Neuronal stem cell (in vitro differentiated cells): Measurements from ENCODE around the gene RAB11FIP4.
A peak's percentile ranks its signal among the peaks of the same experiment; 100 is the strongest.

Experiments used
- DNase-seq: peaks from one replicate; pipeline ENCODE4 v3.0.0-alpha.2; 2013; ENCODE audit warnings: low spot score
- H2AFZ ChIP-seq: one replicate; pipeline ENCODE4 v1.6.1; 2013; ENCODE audit warnings: mild to moderate bottlenecking, low read length, inconsistent platforms
- H2AK5ac ChIP-seq: 2 replicates; pipeline ENCODE4 v1.6.1; 2013; ENCODE audit warnings: low read depth, mild to moderate bottlenecking, inconsistent platforms, low read length, moderate library complexity, mixed read lengths
- H2BK120ac ChIP-seq: 2 replicates; pipeline ENCODE4 v1.6.1; 2013; ENCODE audit warnings: low read depth, mild to moderate bottlenecking, inconsistent platforms, low read length, moderate library complexity, mixed read lengths
- H2BK12ac ChIP-seq: one replicate; pipeline ENCODE4 v1.6.1; 2013; ENCODE audit warnings: low read length, inconsistent platforms
- H2BK15ac ChIP-seq: 2 replicates; pipeline ENCODE4 v1.6.1; 2013; ENCODE audit warnings: mild to moderate bottlenecking, low read length, inconsistent platforms, mixed read lengths
- H2BK5ac ChIP-seq: one replicate; pipeline ENCODE4 v1.6.1; 2013; ENCODE audit warnings: inconsistent platforms, mild to moderate bottlenecking, low read length, moderate library complexity
- H3K14ac ChIP-seq: one replicate; pipeline ENCODE4 v1.6.1; 2013; ENCODE audit warnings: low read length, inconsistent platforms
- H3K18ac ChIP-seq: 2 replicates; pipeline ENCODE4 v1.6.1; 2013; ENCODE audit warnings: low read length, inconsistent platforms
- H3K23ac ChIP-seq: 2 replicates; pipeline ENCODE4 v1.6.1; 2013; ENCODE audit warnings: low read depth, mild to moderate bottlenecking, mixed read lengths, low read length, inconsistent platforms; ENCODE audit not compliant: poor library complexity
- H3K27ac ChIP-seq: replicated peaks from 3 replicates; pipeline ENCODE4 v1.5.1; 2013; ENCODE audit warnings: low read length, inconsistent platforms
- H3K27me3 ChIP-seq, 3 experiments: 2 replicates each; pipeline ENCODE4 v1.6.1; 2013; ENCODE audit warnings: low read length in 3 of 3, mild to moderate bottlenecking in 2 of 3, inconsistent platforms in 1 of 3, low read depth in 1 of 3, mixed read lengths in 1 of 3, moderate library complexity in 1 of 3; ENCODE audit not compliant: control insufficient read depth in 3 of 3, insufficient read depth in 3 of 3
- H3K36me3 ChIP-seq, 2 donors: replicated peaks in 1 of 2; 2 replicates each; pipeline ENCODE4 v1.6.1; 2013; ENCODE audit warnings: low read length in 2 of 2; ENCODE audit not compliant: control insufficient read depth in 2 of 2, insufficient read depth in 2 of 2
- H3K4ac ChIP-seq: 2 replicates; pipeline ENCODE4 v1.6.1; 2013; ENCODE audit warnings: inconsistent platforms, mild to moderate bottlenecking, low read length, moderate library complexity
- H3K4me1 ChIP-seq, 2 donors: 1 replicate in 1 of 2; 2 replicates in 1 of 2; pipeline ENCODE4 v1.6.1; 2013; ENCODE audit warnings: low read length in 2 of 2, low read depth in 1 of 2; ENCODE audit not compliant: control insufficient read depth in 2 of 2, insufficient read depth in 1 of 2
- H3K4me2 ChIP-seq: one replicate; pipeline ENCODE4 v1.6.1; 2013; ENCODE audit warnings: mild to moderate bottlenecking, low read length, inconsistent platforms; ENCODE audit not compliant: insufficient read depth, poor library complexity, severe bottlenecking
- H3K4me3 ChIP-seq, 2 donors: 2 replicates each; pipeline ENCODE4 v1.5.1; 2013; ENCODE audit warnings: low read length in 2 of 2, mild to moderate bottlenecking in 2 of 2, inconsistent platforms in 1 of 2, moderate library complexity in 1 of 2
- H3K79me1 ChIP-seq: one replicate; pipeline ENCODE4 v1.6.1; 2013; ENCODE audit warnings: low read depth, mild to moderate bottlenecking, inconsistent platforms, low read length, moderate library complexity
- H3K9ac ChIP-seq: one replicate; pipeline ENCODE4 v1.6.1; 2013; ENCODE audit warnings: mild to moderate bottlenecking, low read depth, low read length, inconsistent platforms; ENCODE audit not compliant: poor library complexity
- H3K9me3 ChIP-seq, 2 donors: replicated peaks in 1 of 2; 2 replicates each; pipeline versions ENCODE3 to v1.6.1; 2013; ENCODE audit warnings: low read length in 2 of 2, mild to moderate bottlenecking in 2 of 2, inconsistent platforms in 1 of 2, low read depth in 1 of 2, mixed read lengths in 1 of 2, moderate library complexity in 1 of 2; ENCODE audit not compliant: control insufficient read depth in 2 of 2, insufficient read depth in 1 of 2
- H4K8ac ChIP-seq: one replicate; pipeline ENCODE4 v1.6.1; 2013; ENCODE audit warnings: low read depth, mild to moderate bottlenecking, inconsistent platforms, low read length, moderate library complexity
- H4K91ac ChIP-seq: one replicate; pipeline ENCODE4 v1.6.1; 2013; ENCODE audit warnings: low read length, low read depth, mild to moderate bottlenecking, inconsistent platforms; ENCODE audit not compliant: poor library complexity
- WGBS, 2 donors: extraction: QIAGEN DNeasy Blood & Tissue Kit; methylation state at CpG; one replicate each; pipeline ENCODE4 v1.1.7; 2013; ENCODE audit warnings: missing lambda C conversion rate in 2 of 2, mixed read lengths in 1 of 2; ENCODE audit not compliant: insufficient read length in 2 of 2, insufficient replicate concordance in 1 of 2; ENCODE audit errors: extremely low coverage in 2 of 2; 5-methylcytosine and 5-hydroxymethylcytosine counted together

Gene RAB11FIP4

GRCh38 chr17:31510308-31511194, 119.1 kb downstream of the RAB11FIP4 start:
- H3K9ac ChIP-seq, result no peak overlapping the region
- no peak overlapping the region for H3K14ac ChIP-seq
- H2BK15ac ChIP-seq, result no peak overlapping the region
- no peak overlapping the region for H2BK120ac ChIP-seq
- H3K4me1 ChIP-seq, result peaks cover 0 to 1% of the 10 kb centered on the region in 2 donors
- H3K79me1 ChIP-seq, result peaks cover 5% of the 10 kb centered on the region
- no peak overlapping the region for H2BK5ac ChIP-seq
- H3K4me2 ChIP-seq, result no peak overlapping the region
- no peak overlapping the region for H3K4ac ChIP-seq
- H3K27me3 ChIP-seq, result peaks cover 0 to 3% (median 0%) of the 10 kb centered on the region in 3 experiments
- no peak overlapping the region for H4K8ac ChIP-seq
- no peak overlapping the region for H3K27ac ChIP-seq
- no peaks in the 10 kb centered on the region for H3K9me3 ChIP-seq
- H2AK5ac ChIP-seq, result no peak overlapping the region
- no peak overlapping the region for H2BK12ac ChIP-seq
- H4K91ac ChIP-seq, result no peak overlapping the region
- no CpG with 5 or more reads among the region's 14 CpGs for WGBS, 2 donors
- peak overlapping the region; percentile 3 for H3K23ac ChIP-seq
- no peak overlapping the region for H3K4me3 ChIP-seq
- H3K36me3 ChIP-seq, result no peaks in the 10 kb centered on the region
- no peak for DNase-seq
- H2AFZ ChIP-seq, result no peak overlapping the region
- H3K18ac ChIP-seq, result peak overlapping the region; percentile 42

DNA sequence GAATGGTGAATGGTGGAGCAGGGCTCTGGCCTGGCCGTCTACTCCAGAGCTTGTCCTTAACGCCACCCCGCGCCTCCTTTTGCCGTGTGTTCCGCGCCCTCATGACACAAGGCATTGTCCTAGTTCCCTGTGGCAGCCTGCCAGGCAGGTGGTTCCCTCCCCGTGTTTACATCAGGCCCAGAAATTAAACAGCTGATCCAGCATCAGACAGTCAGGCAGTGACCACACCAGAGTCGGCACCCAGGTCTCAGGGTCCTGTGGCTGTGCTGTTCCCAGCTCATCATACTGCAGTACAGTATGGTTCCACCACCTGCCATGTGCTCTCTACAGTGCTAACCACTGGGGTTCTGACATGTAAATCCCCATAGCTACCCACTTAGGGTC, 119.7 kb downstream of the RAB11FIP4 start:
- Histone ChIP-seq H3K79me1 (peaks cover 5% of the 10 kb centered on the region), H2BK120ac (no peak overlapping the region), H2BK12ac (no peak overlapping the region), H2BK5ac (peak overlapping the region; percentile 30), H2AFZ (no peak overlapping the region), H4K91ac (no peak overlapping the region), H3K27me3 (peaks cover 0 to 3% (median 0%) of the 10 kb centered on the region in 3 experiments), H3K23ac (peak overlapping the region; percentile 53), H3K4ac (no peak overlapping the region), H3K36me3 (no peaks in the 10 kb centered on the region), H3K9ac (peak overlapping the region; percentile 68), H3K4me3 (no peak overlapping the region), H4K8ac (no peak overlapping the region), H2AK5ac (no peak overlapping the region), H3K14ac (no peak overlapping the region), H3K4me2 (no peak overlapping the region), H3K18ac (peak overlapping the region; percentile 48), H3K4me1 (peaks cover 0 to 1% of the 10 kb centered on the region in 2 donors), H3K9me3 (no peaks in the 10 kb centered on the region), H2BK15ac (no peak overlapping the region), H3K27ac (no peak overlapping the region)
- no peak for DNase-seq
- WGBS, 2 donors, result no CpG with 5 or more reads among the region's 9 CpGs

DNA sequence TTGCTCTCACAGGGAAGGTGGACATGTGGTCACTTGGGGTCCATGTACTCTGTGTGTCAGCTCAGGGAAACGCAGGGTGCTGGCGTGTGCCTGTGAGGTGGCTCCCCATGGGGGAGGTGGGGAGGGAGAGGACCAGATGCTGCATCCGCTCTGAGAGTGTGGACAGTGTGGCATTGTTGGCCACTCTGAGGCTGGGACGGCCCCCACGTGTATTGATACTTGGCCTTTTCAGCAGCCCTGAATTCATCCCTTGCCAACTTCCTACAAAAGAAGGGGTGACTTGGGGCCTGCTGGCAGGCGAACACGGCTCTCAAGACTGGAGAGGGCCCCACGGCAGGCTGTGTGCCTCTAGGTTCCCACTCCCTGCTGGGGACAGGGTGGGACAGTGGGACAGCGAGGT, 120.1 kb downstream of the RAB11FIP4 start:
- Histone ChIP-seq H3K36me3 (no peaks in the 10 kb centered on the region), H3K9ac (peak overlapping the region; percentile 68), H2BK15ac (no peak overlapping the region), H3K23ac (peak overlapping the region; percentile 53), H3K14ac (no peak overlapping the region), H4K91ac (no peak overlapping the region), H3K27me3 (peaks cover 0 to 3% (median 0%) of the 10 kb centered on the region in 3 experiments), H3K4ac (no peak overlapping the region), H3K4me2 (no peak overlapping the region), H2AK5ac (no peak overlapping the region), H2AFZ (no peak overlapping the region), H3K27ac (no peak overlapping the region), H2BK120ac (no peak overlapping the region), H3K4me1 (peaks cover 0 to 1% of the 10 kb centered on the region in 2 donors), H4K8ac (peak overlapping the region; percentile 50), H2BK12ac (no peak overlapping the region), H3K9me3 (no peaks in the 10 kb centered on the region), H2BK5ac (peak overlapping the region; percentile 30), H3K79me1 (peaks cover 5% of the 10 kb centered on the region), H3K4me3 (no peak overlapping the region), H3K18ac (peak overlapping the region; percentile 48)
- no peak for DNase-seq
- WGBS, 2 donors, result no CpG with 5 or more reads among the region's 9 CpGs

GRCh38 chr17:31512104-31512740, 120.7 kb downstream of the RAB11FIP4 start:
- Histone ChIP-seq H2AK5ac (peak overlapping the region; percentile 88), H3K4me1 (peaks cover 0 to 2% of the 10 kb centered on the region in 2 donors), H3K4me3 (no peak overlapping the region), H3K36me3 (no peaks in the 10 kb centered on the region), H2BK15ac (no peak overlapping the region), H3K4ac (no peak overlapping the region), H3K9ac (no peak overlapping the region), H2BK12ac (no peak overlapping the region), H4K8ac (no peak overlapping the region), H3K27me3 (peaks cover 0 to 3% (median 0%) of the 10 kb centered on the region in 3 experiments), H3K4me2 (no peak overlapping the region), H4K91ac (no peak overlapping the region), H3K14ac (no peak overlapping the region), H3K18ac (peak overlapping the region; percentile 45), H2BK5ac (no peak overlapping the region), H3K79me1 (peaks cover 5% of the 10 kb centered on the region), H2BK120ac (no peak overlapping the region), H2AFZ (no peak overlapping the region), H3K27ac (no peak overlapping the region), H3K9me3 (no peaks in the 10 kb centered on the region), H3K23ac (peak overlapping the region; percentile 38)
- DNase-seq, result no peak
- no CpG with 5 or more reads among the region's 15 CpGs for WGBS, 2 donors
